ENCODE measurements around the gene CCDC12.

Gene CCDC12

DNA sequence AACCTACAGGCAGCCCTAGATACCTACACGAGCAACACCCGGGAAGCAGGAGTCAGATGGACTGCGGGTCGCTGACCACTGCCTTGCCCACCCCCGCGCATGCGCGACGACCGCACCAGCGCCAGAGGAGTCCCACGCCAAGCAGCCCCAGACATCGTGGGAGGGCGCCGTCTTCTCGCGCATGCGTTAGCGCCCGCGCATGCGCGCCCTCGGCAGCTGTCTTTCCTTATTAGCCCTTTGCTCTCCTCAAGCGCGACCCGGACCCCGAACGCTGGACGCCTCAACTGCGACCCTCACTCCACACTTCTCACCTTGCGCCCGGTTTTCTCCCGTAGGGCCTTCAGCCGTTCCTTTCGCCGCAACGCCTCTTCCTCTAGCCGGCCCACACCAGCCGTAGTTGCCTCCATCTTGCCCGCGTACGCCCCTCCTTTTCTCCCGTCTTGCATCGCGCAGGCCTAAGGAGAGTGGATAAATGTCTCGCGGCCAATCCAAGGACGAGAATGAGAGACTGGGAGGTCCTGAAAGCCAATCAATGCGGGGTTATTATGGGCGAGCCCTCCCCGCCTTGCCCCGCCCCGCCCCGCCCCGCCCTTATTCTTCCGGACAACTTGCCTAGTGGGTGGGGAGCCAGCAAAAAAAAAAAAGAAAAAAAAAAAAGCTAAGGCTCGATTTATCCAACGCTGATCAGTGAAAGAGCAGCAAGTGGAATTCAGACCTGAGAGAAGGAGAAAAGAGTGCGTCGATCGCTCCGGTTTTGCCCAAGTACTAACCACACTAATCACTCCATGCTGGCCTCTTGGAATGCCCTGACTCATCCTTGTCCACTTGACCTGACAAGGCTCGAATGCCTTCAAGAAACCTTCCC lies at the start of gene CCDC12:
TSS of gene CCDC12 (minus strand) at position 420 of the 865 bp plus-strand sequence. CDS start at position 407, 13 bp downstream.
- peak; percentile 98 to 99 for DNase-seq (ENCODE audit: low read depth in 2 of 2)

GRCh38 chr3:47024932-47025331 lies 48.4 kb upstream of the CCDC12 start:
- DNase-seq (ENCODE audit: low read depth in 2 of 2): no peak

- DNase-seq (ENCODE audit: low read depth in 2 of 2): no peak
Measured at GRCh38 chr3:47022641-47023071, 46.1 kb upstream of the CCDC12 start.

- DNase-seq (ENCODE audit: low read depth in 2 of 2): no peak
Measured at GRCh38 chr3:47020311-47020710, 43.8 kb upstream of the CCDC12 start.

DNA sequence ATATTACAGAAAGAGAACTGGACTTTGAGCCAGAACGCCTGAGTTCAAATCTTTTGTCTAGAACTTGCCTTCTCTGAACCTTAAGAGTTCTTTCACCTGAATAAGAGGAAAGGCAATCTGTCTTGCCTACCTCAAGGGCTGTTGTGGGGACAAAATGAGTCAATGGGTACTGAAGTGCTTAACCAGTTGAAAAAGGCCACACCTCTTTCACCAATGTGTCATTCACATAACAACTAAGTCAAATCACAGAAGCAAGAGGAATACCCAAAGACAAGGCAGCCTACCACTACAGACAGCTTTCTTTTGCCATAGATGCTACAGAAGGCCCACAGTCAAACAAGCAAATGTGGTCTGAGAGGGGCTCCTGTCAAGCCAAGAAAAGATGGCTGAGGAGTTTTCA lies 42.7 kb upstream of the CCDC12 start:
- DNase-seq (ENCODE audit: low read depth in 2 of 2): no peak

DNA sequence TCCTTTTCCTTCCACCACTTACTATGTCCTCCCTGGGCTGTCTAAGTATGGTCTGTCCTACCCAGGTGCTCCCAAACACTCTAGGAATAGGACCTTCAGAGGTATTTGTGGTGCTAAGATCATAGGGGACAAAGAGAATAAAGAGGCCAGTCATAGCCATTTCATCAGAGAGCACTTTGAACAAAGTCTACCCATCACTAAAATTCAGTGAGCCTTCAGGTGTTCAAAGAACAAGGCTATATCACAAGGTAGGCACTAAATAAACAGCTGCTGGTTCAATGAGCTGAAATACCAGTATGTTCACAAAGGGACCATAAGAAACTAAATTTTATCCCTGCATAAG lies 41.7 kb upstream of the CCDC12 start:
- DNase-seq (ENCODE audit: low read depth in 2 of 2): no peak

- no peak for DNase-seq (ENCODE audit: low read depth in 2 of 2)
Measured at GRCh38 chr3:47017504-47018268, 41.1 kb upstream of the CCDC12 start.

DNA sequence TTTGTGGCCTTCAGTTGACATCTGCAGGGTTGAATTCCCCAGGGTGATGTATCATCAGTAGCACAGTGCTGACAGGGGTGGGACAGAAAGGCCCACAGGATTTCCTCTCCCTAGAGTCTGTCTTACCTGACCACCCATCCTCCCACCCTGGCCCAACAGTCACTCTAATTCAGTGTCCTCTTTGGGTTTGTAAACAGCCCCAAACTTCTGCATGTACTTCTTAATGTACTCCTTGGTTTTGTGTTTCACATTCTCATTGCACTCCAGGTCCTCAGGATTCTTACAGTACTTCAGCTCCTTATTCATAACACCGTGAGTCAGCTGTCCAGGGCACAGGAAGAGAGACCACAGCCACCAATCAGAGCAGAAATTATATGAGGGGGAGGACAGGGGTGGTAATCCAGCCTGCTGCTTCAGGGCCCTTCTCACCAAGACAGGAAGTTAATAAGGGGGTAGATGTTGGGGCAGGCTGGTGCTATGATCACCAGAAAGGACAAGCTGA lies 40.4 kb upstream of the CCDC12 start:
- DNase-seq (ENCODE audit: low read depth in 2 of 2): peak; percentile 29 to 31

DNA sequence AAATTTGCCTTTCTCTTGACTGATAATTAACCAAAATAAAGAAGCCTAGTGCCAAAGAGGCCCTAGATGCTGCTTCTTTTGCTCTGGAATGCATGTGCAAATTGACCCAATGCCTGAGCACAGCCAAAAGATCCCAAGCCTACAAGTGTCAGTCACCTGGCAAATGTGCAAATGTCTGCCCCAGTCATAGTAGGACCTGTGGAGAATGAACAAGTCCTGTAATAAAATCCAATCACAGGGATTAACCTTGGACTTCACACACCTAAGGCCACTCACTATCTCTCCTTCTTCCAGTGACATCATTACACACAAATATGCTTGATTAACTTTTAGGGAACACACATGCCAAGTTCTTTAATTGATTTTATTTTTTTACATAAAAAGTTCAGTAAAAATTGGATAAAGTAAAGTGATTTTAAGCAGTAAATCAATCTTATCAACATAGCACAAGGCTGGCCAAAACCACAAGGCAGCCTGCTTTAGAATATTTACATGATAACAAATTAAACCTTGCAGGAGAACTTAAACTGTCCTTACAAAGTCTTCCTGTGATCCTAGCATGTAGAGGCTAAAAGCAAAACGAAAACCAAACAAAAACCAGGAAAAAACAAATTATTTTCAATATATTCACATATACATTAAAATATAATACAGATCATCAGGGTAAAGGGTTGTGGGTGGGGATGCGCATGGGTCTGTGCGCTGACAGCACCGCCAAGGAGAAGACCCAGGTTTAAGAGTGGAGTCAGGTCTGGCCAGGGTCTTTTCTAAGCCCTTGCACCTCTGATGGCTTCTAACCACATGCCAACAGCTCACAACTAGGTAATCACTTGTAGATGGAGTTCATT lies 39.8 kb upstream of the CCDC12 start:
- DNase-seq (ENCODE audit: low read depth in 2 of 2): no peak

- no peak for DNase-seq (ENCODE audit: low read depth in 2 of 2)
Measured at GRCh38 chr3:47015151-47015550, 38.6 kb upstream of the CCDC12 start.

DNA sequence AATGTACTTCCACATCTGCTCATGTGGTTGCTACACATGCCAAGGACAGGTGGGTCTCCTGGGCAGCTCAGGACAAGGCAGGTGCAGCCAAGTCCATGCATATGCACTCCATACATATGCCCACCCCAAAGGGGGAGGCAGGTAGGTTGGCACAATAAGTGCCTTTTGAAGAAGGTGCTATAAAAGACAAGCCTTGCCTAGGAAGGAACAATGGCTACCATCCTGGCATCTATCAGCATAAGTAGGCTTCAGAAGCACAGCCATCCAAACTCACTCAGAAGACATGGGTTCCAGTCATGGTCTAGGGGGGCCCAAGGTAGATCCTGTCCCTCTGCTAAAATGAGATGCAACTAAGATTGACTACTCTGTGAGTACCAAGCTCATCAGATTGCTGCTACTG lies 37.5 kb upstream of the CCDC12 start:
- no peak for DNase-seq (ENCODE audit: low read depth in 2 of 2)

DNA sequence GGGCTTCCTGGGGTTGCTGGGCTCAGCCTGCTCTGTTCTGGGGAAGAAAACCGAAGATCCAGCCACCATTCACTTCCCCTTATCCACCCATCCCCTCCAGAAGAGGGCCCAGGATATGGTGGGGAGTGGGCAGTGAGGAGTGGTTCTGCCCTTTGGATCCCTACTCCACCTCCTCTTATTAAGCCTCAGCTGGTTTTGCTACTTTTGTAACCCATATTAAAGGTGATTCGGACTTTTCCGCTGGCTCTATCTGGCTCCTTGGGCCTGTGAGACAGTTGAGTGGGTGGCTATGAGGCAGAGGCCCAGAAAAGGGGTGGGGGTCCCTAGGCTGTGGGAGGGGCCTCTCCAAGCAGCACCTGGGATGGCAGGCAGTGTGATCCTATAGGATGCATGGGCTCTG lies 36.7 kb upstream of the CCDC12 start:
- no peak for DNase-seq (ENCODE audit: low read depth in 2 of 2)

- DNase-seq (ENCODE audit: low read depth in 2 of 2): no peak
Measured at GRCh38 chr3:47012342-47013230, 36.0 kb upstream of the CCDC12 start.

DNA sequence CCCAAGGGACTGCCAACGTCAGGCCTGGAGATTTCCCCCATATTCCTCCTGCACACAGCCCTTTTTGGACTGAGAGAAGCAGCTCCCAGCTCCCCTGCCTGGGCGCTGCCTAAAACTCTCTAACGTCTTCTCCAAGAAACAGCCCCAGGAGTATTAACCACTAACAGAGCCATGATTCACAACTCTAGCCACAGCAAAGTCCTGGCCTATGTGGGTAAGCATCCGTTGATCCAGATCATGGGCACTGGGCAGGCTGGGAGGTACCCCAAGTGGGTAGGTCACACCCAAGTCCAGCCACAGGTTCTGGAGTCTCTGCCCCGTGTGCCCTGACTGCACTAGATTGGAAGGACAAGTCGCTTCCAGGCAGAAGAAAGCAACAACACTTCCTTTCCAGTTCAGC lies 34.8 kb upstream of the CCDC12 start:
- no peak for DNase-seq (ENCODE audit: low read depth in 2 of 2)

DNA sequence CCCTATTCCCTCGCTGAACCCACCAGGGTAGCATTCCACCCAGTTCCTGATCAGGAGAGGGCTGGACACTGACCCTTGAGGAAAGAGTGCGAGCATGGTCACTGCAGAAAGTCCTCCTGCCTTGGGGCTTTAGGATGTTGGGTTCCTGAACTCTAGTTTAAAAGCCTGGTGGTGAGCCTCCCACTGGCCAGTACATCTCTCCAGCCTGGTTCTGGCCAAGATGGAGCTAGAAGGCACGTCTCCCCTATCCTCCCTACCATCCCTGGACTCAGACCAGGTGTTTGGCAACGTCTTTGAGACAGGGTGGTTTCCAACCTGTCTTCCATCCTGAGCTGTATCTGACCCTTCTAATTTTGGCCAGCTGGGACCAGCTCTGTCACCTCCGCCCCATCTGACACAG lies 34.4 kb upstream of the CCDC12 start:
- no peak for DNase-seq (ENCODE audit: low read depth in 2 of 2)

DNA sequence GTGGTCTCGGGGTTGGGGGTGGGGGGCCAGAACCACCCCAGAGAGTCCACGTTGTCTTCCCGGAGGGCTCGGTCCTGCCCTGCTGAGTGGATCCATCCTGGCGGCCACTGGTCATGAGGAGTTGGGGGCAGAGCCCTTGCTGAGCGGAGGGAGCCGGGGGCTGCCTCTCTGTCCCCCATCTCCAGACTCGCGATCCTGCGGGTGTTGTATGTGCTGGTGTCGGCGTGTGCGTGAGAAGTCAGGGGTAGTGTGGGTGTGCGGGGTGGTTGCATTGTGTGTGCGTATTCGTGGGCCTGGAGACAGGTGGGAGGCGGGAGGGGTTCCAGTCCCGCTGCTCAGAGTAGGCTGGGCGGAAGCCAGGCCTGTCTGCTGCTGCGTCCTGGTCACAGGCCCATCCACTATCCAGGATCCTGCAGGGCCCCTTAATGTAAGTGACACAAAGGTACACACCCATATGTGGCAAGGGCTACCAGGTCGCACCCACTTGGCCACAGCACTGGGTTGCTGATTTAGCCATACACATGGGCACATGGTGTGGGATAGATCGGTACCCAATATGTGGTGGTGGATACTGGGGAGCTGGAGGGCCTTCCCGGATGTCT lies 33.7 kb upstream of the CCDC12 start:
- no peak for DNase-seq (ENCODE audit: low read depth in 2 of 2)

DNA sequence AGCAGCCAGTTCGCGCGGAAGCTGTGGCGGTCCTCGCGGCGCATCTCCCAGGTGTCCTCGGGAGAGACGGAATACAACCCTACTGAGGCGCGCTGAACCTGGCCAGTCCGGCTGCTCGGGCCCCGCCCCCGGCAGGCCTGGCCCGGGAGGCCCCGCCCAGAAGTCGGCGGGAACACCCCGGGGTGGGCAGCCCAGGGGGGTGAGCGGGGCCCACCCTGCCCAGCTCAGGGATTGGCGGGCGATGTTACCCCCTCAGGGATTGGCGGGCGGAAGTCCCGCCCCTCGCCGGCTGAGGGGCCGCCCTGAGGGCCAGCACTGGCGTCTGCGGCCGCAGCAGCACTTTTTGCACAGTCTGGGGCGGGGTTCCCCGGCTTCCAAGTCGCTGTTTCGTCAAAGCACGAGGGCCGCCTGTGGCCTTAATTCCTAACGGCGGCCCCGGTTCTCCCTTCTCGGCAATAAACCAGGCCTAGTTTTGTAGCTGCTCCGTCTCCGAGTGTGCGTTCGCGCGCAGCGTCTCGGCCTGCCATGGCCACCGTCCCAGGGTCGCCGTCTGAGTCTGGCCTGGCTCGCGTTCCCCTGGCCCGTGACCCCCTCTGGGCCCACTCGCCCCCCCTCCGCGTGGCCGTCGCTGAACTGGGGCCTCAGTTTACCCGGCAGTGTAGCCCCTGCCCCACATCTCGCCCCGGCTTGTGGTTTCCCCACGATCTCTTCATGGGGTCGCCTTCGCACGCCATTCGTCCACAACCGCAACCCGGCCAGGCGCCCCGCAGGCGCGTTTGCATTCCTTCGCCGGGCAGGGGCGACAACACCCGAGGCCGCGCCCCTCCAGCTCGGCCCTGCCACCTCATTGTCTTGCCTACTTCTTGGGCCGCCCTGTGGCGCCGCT lies 32.9 kb upstream of the CCDC12 start:
- DNase-seq (ENCODE audit: low read depth in 2 of 2): peak; percentile 81 to 85

GRCh38 chr3:47008851-47009224 lies 32.3 kb upstream of the CCDC12 start:
- DNase-seq (ENCODE audit: low read depth in 2 of 2): no peak

DNA sequence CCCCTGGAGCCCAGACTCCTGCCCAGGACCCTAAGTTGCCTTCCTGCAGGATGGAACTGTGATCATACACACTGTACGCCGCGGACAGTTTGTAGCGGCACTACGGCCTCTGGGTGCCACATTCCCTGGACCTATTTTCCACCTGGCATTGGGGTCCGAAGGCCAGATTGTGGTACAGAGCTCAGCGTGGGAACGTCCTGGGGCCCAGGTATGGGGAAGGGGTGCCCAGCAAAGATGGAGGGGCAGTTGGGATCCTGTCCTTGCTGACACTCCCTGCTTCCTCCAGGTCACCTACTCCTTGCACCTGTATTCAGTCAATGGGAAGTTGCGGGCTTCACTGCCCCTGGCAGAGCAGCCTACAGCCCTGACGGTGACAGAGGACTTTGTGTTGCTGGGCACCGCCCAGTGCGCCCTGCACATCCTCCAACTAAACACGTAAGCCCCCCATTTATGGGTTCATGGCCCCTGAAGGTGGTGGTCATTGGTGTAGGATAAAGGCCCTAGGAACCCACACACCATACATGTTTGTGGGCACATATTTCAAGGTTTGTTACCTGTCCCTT lies 31.8 kb upstream of the CCDC12 start:
- no peak for DNase-seq (ENCODE audit: low read depth in 2 of 2)

Measured in fibroblast of skin of left biceps (primary cell).